Muscle layer of duodenum (tissue), 2 donors: Measurements from ENCODE around the gene TSPYL1.
"Not testable (repeated sequence)": the region's sequence is repeated elsewhere in the genome, so short reads cannot be mapped to it uniquely, and the experiment has no call there.

Experiments
- H3K27ac ChIP-seq: one replicate; pipeline ENCODE4 v1.7.0; 2013; ENCODE audit warnings: mild to moderate bottlenecking, low read length
- H3K27me3 ChIP-seq: one replicate; pipeline ENCODE4 v1.7.0; 2013; ENCODE audit warnings: low read depth, mild to moderate bottlenecking, control low read depth, low read length
- H3K36me3 ChIP-seq, 2 donors: one replicate each; pipeline ENCODE4 v1.7.0; 2013; ENCODE audit warnings: low read length in 2 of 2, control low read depth in 1 of 2, mild to moderate bottlenecking in 1 of 2; ENCODE audit not compliant: insufficient read depth in 2 of 2, control insufficient read depth in 1 of 2
- H3K4me1 ChIP-seq, 2 donors: one replicate each; pipeline ENCODE4 v1.7.0; 2013; ENCODE audit warnings: low read length in 2 of 2, mild to moderate bottlenecking in 2 of 2, control low read depth in 1 of 2, moderate library complexity in 1 of 2; ENCODE audit not compliant: insufficient read depth in 2 of 2, control insufficient read depth in 1 of 2
- H3K4me3 ChIP-seq, 2 donors: one replicate each; pipeline ENCODE4 v1.7.0; 2013; ENCODE audit warnings: low read length in 2 of 2, low read depth in 1 of 2, mild to moderate bottlenecking in 1 of 2
- H3K9me3 ChIP-seq, 2 donors: one replicate each; pipeline ENCODE4 v1.7.0; 2013; ENCODE audit warnings: low read length in 2 of 2, control low read depth in 1 of 2, mild to moderate bottlenecking in 1 of 2; ENCODE audit not compliant: control insufficient read depth in 1 of 2
- donor health status: healthy.

The TSPYL1 gene

DNA sequence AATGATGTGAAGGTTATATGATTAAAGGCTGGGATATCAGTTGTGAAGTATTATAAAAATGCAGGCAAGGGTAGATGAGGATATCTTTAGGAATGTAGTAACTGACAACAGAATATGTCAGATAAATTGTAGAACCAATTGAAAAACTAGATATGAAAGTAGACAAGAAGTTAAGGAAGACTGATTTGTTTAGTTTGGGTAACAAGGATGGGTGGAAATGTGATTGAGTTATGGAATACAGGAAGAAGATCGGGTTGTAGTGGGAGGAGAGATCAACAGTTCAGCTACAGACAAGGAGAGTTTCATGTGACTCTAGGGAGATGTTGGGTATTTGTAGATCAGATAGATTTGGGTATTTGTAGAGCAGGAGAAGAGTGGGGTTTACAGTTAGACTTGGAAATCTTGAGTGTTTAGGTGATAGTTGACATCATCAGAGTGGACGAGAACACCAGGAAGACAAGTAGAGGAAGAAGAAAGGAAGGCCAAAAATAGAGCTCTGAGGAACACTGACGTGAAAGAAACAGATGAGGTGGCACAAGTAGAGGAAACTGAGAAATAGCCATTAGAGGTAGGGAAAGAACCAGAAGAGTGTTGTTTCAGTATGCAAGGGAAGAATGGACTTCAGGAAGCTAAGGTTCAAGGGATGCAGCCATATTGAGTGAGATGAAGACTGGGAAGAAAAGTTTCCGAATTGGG lies 12.1 kb upstream of the TSPYL1 start:
- H3K4me1 ChIP-seq: no peaks in the 10 kb centered on the region
- no peak overlapping the region for H3K4me3 ChIP-seq
- no peaks in the 10 kb centered on the region for H3K36me3 ChIP-seq
- H3K27ac ChIP-seq: no peak overlapping the region
- no peaks in the 10 kb centered on the region for H3K27me3 ChIP-seq
- H3K9me3 ChIP-seq: no peaks in the 10 kb centered on the region

- Histone ChIP-seq H3K36me3 (no peaks in the 10 kb centered on the region), H3K27me3 (no peaks in the 10 kb centered on the region), H3K9me3 (no peaks in the 10 kb centered on the region), H3K27ac (no peak overlapping the region), H3K4me3 (no peak overlapping the region), H3K4me1 (no peaks in the 10 kb centered on the region)
Observed at GRCh38 chr6:116290799-116291198, 11.1 kb upstream of the TSPYL1 start.

GRCh38 chr6:116289876-116290275 lies 10.1 kb upstream of the TSPYL1 start:
- no peaks in the 10 kb centered on the region for H3K36me3 ChIP-seq
- no peaks in the 10 kb centered on the region for H3K9me3 ChIP-seq
- H3K4me1 ChIP-seq: no peaks in the 10 kb centered on the region
- H3K27me3 ChIP-seq: no peaks in the 10 kb centered on the region
- H3K27ac ChIP-seq: no peak overlapping the region
- no peak overlapping the region for H3K4me3 ChIP-seq

DNA sequence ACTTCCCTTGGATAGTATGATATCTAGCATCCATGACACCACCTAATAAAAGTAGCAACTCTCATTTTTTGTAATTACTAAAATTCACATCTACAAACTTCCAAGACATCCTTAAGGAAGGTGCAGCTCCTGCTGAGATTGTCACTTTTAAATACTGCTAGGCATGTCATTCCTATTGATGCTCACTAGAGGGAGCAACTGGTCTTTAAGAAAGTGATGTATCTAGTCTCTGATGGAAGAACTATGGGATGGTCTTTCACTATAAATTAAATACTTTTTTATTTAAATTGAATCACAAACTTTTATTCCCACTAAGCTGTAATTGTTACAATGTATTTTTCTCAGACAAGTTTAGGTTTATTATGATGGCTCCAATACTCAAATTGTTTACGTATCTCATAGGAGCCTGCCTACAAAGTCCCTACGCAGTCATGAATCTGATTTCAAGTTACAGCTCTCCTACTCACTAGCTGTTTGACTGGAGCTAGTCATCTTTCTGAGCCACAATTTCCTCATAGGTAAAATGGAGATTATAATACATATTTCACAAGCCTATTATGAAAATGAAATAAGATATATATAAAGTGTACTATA lies 8.1 kb upstream of the TSPYL1 start:
- Histone ChIP-seq H3K27ac (no peak overlapping the region), H3K27me3 (no peaks in the 10 kb centered on the region), H3K9me3 (no peaks in the 10 kb centered on the region), H3K4me1 (no peaks in the 10 kb centered on the region), H3K4me3 (no peak overlapping the region), H3K36me3 (no peaks in the 10 kb centered on the region)

DNA sequence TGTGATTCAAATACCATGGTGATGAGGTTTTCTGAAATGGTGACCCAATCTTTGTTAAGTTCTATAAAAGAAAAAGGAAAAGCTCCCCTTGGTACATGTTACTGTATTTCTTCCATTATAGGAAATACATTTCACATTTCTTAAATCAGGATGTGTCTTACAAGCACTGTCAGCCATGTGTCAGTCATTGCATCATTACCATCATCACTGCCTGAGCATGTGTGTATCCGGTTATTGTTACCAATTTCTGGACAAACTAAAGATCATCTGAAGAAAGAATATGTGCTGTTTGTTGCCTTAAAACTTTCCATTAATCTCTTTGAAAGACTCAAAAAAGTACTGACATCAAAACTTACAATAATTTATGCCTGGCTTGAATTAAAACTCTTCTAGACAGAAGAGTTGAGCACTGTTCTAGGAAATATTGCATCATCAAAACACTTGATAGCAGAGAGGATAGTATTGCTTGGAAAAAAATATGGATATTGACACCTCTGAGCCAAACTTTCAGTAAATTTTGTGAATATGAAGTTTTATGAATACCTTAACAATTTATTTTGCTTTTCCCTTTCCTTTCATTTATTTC lies 7.1 kb upstream of the TSPYL1 start:
- Histone ChIP-seq H3K27me3 (no peaks in the 10 kb centered on the region), H3K4me3 (no peak overlapping the region), H3K27ac (no peak overlapping the region)

DNA sequence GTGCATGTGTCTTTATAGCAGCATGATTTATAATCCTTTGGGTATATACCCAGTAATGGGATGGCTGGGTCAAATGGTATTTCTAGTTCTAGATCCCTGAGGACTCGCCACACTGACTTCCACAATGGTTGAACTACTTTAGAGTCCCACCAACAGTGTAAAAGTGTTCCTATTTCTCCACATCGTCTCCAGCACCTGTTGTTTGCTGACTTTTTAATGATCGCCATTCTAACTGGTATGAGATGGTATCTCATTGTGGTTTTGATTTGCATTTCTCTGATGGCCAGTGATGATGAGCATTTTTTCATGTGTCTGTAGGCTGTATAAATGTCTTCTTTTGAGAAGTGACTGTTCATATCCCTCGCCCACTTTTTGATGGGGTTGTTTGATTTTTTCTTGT lies 5.3 kb upstream of the TSPYL1 start:
- not testable (repeated sequence) for H3K27ac ChIP-seq, H3K9me3 ChIP-seq, H3K27me3 ChIP-seq, H3K36me3 ChIP-seq, H3K4me1 ChIP-seq, H3K4me3 ChIP-seq

More for the DNA sequence above, 7.1 kb upstream of the TSPYL1 start:
- no peaks in the 10 kb centered on the region for H3K4me1 ChIP-seq
- H3K36me3 ChIP-seq: no peaks in the 10 kb centered on the region
- no peaks in the 10 kb centered on the region for H3K9me3 ChIP-seq

- no peak overlapping the region for H3K4me3 ChIP-seq
- H3K27me3 ChIP-seq: no peaks in the 10 kb centered on the region
- no peaks in the 10 kb centered on the region for H3K9me3 ChIP-seq
- H3K27ac ChIP-seq: no peak overlapping the region
- peaks cover 3 to 15% of the 10 kb centered on the region in 2 donors for H3K4me1 ChIP-seq
- H3K36me3 ChIP-seq: peaks cover 0 to 7% of the 10 kb centered on the region in 2 donors
Observed at GRCh38 chr6:116283191-116283590, 3.5 kb upstream of the TSPYL1 start.

DNA sequence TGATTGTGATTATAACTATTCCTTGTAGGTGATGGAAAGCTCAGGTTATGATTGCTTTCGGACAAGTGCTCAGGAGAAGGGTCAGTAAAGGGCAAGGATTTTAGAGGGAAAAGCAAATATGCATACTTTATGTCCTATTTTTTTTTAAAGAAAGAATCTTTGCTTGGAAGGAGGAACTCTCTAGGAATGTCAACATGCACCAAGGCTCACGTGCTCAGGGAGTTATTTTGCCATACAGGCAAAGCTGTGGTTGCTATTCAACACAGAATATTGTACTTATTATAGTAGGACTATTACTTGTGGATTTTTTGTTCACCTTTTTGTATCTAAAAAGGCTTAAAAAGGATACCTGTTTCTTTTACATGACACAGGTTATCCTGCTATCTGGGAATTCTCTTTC lies 3.0 kb upstream of the TSPYL1 start:
- Histone ChIP-seq H3K4me1 (peaks cover 7 to 20% of the 10 kb centered on the region in 2 donors), H3K4me3 (no peak overlapping the region), H3K9me3 (no peaks in the 10 kb centered on the region), H3K27me3 (no peaks in the 10 kb centered on the region), H3K36me3 (peaks cover 3 to 9% of the 10 kb centered on the region in 2 donors), H3K27ac (no peak overlapping the region)

DNA sequence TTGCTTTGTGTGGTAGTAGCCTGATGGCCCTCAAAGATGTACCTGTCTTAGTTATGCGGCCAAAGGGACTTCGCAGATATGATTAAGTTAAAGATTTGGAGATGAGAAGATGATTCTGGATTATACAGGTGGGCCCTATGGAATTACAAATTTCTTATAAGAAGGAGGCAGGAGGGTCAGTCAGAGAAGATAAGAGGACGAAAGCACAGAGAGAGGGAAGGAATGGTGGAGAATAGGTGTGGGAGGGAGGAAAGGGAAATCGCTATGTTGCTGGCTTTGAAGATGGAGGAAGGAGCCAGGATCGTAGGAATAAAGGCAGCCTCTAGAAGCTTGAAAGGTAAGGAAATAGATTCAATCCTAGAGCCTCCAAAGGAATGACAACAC lies 1.2 kb upstream of the TSPYL1 start:
- Histone ChIP-seq H3K9me3 (no peaks in the 10 kb centered on the region), H3K36me3 (peaks cover 3 to 9% of the 10 kb centered on the region in 2 donors), H3K4me3 (peak overlapping the region; percentile 86 to 89), H3K27ac (no peak overlapping the region), H3K4me1 (peaks cover 7 to 31% of the 10 kb centered on the region in 2 donors), H3K27me3 (no peaks in the 10 kb centered on the region)

GRCh38 chr6:116280161-116280932 lies 617 bp upstream of the TSPYL1 start:
- H3K36me3 ChIP-seq: peaks cover 3 to 9% of the 10 kb centered on the region in 2 donors
- peaks cover 7 to 37% of the 10 kb centered on the region in 2 donors for H3K4me1 ChIP-seq
- H3K27ac ChIP-seq: peak overlapping the region; percentile 96
- peak overlapping the region; percentile 86 to 89 for H3K4me3 ChIP-seq
- no peaks in the 10 kb centered on the region for H3K9me3 ChIP-seq
- no peaks in the 10 kb centered on the region for H3K27me3 ChIP-seq

DNA sequence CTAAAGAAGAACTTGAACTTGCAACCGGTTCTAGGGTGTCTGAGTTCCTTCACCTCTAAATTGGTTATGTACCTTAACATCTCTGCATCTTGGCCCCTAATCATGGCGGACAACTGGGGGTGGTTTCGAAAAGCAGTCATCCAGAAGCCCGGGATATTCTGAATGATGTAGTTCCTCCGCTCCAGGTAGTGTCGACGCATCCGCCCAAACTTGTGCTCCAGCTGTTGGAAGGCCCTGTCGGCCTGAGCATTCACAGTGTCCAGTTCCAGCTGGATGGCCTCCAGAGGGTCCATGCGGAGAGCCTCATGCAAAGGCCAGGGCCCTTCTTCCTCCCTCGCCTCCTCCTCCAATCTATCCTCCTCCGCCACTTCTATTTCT lies 887 bp downstream of the TSPYL1 start:
- Histone ChIP-seq H3K9me3 (no peaks in the 10 kb centered on the region), H3K36me3 (peaks cover 3 to 12% of the 10 kb centered on the region in 2 donors), H3K4me1 (peaks cover 7 to 46% of the 10 kb centered on the region in 2 donors), H3K27ac (peak overlapping the region; percentile 96), H3K27me3 (no peaks in the 10 kb centered on the region), H3K4me3 (peak overlapping the region; percentile 86 to 89)
